SIG-M5 (cell line): ENCODE results near the gene FAM20C.
"Not testable (repeated sequence)": the region's sequence is repeated elsewhere in the genome, so short reads cannot be mapped to it uniquely, and the experiment has no call there.

Source experiments
- DNase-seq: peaks from one replicate; lab custom pipeline; 2025; lab: John Stamatoyannopoulos, UW

Gene FAM20C

GRCh38 chr7:293681-294439 is 101.5 kb downstream of the FAM20C start:
- DNase-seq, result no peak

- no peak for DNase-seq
Measured at GRCh38 chr7:294440-295154, 102.2 kb downstream of the FAM20C start.

GRCh38 chr7:295155-296154 is 103.1 kb downstream of the FAM20C start:
- DNase-seq, result no peak

GRCh38 chr7:296373-296945 is 104.1 kb downstream of the FAM20C start:
- no peak for DNase-seq

GRCh38 chr7:297141-297540 is 104.8 kb downstream of the FAM20C start:
- DNase-seq, result not testable (repeated sequence)

GRCh38 chr7:297611-298374 is 105.4 kb downstream of the FAM20C start:
- no peak for DNase-seq

- no peak for DNase-seq
Measured at GRCh38 chr7:298375-298702, 106.0 kb downstream of the FAM20C start.

- no peak for DNase-seq
Measured at GRCh38 chr7:298743-299142, 106.4 kb downstream of the FAM20C start.

- no peak for DNase-seq
Measured at GRCh38 chr7:299169-299568, 106.8 kb downstream of the FAM20C start.

- DNase-seq, result no peak
Measured at GRCh38 chr7:299628-300027, 107.3 kb downstream of the FAM20C start.

- no peak for DNase-seq
Measured at GRCh38 chr7:300048-300447, 107.7 kb downstream of the FAM20C start.

- DNase-seq, result no peak
Measured at GRCh38 chr7:300546-301290, 108.3 kb downstream of the FAM20C start.

- DNase-seq, result no peak
Measured at GRCh38 chr7:301291-302053, 109.1 kb downstream of the FAM20C start.

- no peak for DNase-seq
Measured at GRCh38 chr7:302054-302992, 110.0 kb downstream of the FAM20C start.

GRCh38 chr7:303425-303824 is 111.1 kb downstream of the FAM20C start:
- no peak for DNase-seq

- no peak for DNase-seq
Measured at GRCh38 chr7:303884-304573, 111.7 kb downstream of the FAM20C start.

- no peak for DNase-seq
Measured at GRCh38 chr7:304574-305409, 112.4 kb downstream of the FAM20C start.
